ENCODE measurements around the gene SPEG.

SPEG gene

DNA sequence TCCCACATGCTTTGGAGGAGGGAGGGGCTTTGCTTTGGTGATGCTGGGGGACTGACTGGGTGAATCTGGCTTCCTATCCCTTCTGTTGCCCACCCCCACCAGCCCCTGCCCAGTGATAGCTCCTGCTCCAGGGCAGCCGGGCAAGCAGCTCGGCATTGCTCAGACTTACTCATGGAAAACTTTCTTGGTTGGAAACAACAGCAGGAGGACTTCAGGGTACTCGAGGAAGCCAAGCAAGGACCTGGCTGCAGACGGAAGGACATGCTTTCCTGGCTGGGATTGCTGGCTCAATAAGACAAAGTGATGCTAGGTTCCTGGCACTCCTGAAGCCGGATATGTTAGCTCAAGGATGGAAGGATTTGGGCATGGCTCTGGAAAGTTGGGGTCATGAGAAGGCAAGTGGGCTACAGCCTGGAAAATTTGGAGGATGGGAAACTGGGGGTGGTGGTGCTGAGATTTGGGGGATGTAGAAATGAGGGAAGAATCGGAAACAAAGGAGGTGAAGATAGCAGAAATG lies 3.1 kb downstream of the SPEG start:
- TF ChIP-seq, protein P1, sequence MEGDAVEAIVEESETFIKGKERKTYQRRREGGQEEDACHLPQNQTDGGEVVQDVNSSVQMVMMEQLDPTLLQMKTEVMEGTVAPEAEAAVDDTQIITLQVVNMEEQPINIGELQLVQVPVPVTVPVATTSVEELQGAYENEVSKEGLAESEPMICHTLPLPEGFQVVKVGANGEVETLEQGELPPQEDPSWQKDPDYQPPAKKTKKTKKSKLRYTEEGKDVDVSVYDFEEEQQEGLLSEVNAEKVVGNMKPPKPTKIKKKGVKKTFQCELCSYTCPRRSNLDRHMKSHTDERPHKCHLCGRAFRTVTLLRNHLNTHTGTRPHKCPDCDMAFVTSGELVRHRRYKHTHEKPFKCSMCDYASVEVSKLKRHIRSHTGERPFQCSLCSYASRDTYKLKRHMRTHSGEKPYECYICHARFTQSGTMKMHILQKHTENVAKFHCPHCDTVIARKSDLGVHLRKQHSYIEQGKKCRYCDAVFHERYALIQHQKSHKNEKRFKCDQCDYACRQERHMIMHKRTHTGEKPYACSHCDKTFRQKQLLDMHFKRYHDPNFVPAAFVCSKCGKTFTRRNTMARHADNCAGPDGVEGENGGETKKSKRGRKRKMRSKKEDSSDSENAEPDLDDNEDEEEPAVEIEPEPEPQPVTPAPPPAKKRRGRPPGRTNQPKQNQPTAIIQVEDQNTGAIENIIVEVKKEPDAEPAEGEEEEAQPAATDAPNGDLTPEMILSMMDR (conservative IDR thresholded peaks at IDR 0.05), result no peak

DNA sequence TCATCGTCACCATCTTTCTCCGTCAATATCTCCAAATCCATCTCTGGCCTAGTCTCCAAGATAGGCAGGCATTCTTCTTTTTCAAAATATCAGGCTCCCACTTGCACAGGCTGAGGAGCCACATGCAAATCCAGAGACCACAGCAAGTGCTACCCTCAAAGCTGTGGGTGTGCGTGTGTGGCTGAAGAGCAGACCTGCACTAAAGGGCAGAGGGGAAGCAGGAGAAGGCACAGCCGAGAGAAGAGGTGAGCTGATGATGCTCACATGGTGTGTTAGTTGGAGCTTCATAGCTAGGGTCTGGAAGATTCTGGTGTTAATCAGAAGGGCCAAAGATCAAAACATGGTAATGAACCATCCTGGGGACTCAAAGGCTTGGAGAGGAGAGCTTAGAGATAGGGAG lies 3.8 kb downstream of the SPEG start:
- no peak overlapping the region for H3K27ac ChIP-seq
- TF ChIP-seq, protein P1 (conservative IDR thresholded peaks at IDR 0.05), result no peak

More for the DNA sequence above, 3.1 kb downstream of the SPEG start:
- no peak overlapping the region for H3K27ac ChIP-seq

GRCh38 chr2:219439506-219439905 lies 4.9 kb downstream of the SPEG start:
- TF ChIP-seq, protein P1 (conservative IDR thresholded peaks at IDR 0.05), result no peak
- no peak overlapping the region for H3K27ac ChIP-seq

DNA sequence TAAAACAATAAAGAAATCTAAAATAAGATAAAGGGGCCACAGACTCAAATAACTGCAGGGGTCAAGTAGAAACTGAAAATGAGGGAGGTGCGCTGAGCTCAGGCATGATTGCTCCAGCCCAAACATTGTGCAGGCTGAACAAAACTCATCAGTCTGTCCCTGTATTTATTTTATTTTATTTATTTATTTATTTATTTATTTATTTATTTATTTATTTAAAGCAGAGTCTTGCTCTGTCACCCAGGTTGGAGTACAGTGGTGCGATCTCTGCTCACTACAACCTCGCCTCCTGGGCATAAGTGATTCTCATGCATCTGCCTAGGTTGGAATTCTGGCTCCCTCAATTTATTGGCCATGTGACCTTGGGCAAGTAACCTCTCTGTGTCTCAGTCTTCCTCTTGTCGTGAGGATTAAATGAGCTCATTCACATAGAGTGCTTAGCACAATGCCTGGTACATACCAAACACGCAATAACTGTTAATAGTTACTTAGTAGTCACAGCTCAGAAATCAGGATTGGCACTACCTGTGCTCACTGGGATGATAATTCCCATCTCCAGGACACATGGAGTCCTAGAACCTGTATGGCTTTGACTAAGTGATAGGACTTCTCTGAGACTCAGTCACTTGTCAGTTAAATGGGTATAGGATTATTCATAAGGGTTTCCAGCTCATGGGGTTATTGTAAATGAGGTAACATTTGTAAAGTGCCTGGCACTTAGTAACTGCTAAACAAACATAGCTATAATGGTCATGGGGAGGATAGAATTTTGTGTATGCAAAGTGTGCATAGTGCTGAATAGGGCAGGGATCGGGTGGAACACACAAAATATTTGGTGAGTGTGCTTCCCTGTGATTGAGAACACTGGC lies 6.0 kb downstream of the SPEG start:
- TF ChIP-seq, protein P1 (conservative IDR thresholded peaks at IDR 0.05), result no peak
- no peak overlapping the region for H3K27ac ChIP-seq

DNA sequence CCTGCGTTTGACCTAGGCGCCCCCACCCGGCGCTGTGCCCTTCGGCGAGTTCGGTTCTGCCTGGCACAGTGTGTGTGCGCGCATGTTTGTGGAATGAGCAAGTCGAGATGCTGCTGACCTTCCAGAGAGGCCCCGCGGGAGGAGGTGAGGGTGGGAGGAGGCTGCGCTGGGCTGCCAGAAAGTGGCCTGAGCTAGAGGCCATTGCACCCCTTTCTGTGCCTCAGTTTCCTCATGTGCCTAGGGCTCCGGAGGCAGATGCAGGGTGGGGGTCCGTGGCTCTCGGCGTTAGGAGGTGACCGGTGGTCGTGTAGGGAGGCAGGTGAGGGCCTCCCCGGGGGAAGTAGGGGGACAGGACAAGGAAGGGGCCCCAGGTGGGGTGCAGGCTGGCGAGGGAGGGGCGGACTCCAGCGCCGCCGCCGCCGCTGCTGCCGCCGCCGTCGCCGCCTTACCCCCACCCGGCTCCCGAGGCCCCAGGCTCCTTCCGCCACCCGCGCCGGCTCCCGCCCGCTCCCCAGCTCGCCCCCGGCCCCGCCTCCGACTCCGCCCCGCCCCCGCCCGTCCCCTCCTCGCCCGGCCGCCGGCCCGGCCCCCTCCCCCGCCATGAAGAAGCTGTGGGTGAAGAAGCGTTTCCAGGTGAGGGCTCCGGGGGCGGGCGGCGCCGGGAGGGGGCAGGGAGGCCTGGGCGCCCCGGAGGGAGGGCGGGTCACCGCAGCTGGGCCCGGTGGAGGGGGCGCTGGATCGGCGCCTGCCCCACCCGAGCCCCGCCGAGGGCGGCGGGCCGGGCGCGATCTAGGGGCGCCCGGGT lies 7.0 kb downstream of the SPEG start:
- peak overlapping the region; percentile 58; the same call in 1 of the 2 replicates for H3K27ac ChIP-seq
- TF ChIP-seq, protein P1 (conservative IDR thresholded peaks at IDR 0.05), result no peak

DNA sequence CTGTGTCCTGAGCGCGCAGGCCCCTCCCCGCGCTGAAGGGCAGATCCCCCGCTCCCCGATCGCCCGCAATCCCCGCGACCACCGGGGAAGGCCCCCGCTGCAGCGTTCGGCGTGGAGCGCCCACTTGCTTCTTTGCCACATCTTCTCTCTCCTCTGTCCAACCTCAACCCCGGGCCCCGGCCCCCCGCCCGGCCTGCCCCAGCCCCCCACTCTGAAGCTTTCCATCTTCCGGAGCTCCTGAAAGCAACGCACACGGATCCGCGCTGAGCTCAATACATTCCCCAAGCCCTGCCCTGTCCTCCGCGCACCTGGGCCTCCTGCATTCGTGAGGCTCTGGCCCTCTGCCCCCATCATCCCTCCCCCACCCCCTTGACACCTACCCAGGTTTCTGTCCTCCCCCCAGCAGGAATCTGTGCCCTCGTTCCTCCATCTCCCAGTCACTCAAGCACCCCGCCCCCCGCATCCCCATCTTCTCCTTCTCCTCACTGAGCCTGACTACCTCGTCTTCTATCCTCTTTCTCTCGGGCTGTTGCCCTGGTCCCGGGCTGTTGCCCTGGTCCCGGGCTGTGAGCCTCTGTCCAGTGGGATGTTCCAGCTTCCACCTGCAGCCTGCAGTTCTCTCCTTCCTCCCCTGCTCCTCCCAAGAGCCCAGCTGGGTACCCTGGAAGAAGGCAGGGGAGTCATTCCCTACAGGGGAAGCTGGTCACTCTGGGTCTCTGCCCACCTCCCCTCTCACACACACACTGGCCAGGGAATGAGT lies 7.8 kb downstream of the SPEG start:
- TF ChIP-seq, protein P1 (conservative IDR thresholded peaks at IDR 0.05), result no peak
- H3K27ac ChIP-seq, result peak overlapping the region; percentile 58; the same call in 1 of the 2 replicates

All from VCaP (cell line).